Activated T-cell treated with anti-CD3 and anti-CD28 coated beads for 48 hours (primary cell): ENCODE results near the gene IRGQ.

Experiments
- DNase-seq: peaks from one replicate; pipeline ENCODE4 v3.0.0-alpha.2; 2020; ENCODE audit warnings: low read depth

IRGQ gene

DNA sequence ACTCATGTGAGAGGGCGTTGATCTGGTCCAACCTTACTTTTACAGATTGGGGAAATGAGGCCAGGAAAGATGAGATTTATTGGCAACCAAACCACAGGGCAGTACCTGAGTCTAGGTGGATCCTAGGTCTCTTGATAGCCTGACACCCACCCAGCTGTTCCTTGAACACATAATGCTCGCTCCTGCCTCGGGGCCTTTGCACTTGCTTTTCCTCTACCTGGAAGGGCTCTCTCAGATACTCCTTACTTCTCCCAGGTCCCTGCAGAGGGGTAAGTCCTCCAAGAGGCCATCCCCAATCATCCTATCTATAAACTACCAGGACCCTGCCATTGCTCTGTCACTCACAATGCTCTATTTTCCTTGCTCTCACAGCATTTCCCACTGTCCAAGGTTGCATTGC, 55.6 kb downstream of the IRGQ start:
- DNase-seq: no peak

DNA sequence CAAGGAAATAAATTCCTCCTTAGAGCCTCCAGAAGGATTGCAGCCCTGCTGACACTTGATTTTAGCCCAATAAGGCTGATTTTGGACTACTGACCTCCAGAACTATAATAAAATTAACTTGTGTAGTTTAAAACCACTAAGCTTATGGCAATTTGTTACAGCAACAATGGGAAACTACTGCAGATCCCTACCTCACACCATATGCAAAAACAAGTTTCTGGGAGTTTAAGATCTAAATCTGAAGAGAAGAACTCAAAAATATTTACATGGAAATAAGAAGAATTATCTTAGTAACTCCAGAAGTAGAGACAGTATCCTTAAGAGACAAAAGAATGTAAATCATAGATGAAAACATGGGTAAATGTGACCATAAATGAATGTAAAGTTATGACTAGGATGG, 57.0 kb downstream of the IRGQ start:
- no peak for DNase-seq

DNA sequence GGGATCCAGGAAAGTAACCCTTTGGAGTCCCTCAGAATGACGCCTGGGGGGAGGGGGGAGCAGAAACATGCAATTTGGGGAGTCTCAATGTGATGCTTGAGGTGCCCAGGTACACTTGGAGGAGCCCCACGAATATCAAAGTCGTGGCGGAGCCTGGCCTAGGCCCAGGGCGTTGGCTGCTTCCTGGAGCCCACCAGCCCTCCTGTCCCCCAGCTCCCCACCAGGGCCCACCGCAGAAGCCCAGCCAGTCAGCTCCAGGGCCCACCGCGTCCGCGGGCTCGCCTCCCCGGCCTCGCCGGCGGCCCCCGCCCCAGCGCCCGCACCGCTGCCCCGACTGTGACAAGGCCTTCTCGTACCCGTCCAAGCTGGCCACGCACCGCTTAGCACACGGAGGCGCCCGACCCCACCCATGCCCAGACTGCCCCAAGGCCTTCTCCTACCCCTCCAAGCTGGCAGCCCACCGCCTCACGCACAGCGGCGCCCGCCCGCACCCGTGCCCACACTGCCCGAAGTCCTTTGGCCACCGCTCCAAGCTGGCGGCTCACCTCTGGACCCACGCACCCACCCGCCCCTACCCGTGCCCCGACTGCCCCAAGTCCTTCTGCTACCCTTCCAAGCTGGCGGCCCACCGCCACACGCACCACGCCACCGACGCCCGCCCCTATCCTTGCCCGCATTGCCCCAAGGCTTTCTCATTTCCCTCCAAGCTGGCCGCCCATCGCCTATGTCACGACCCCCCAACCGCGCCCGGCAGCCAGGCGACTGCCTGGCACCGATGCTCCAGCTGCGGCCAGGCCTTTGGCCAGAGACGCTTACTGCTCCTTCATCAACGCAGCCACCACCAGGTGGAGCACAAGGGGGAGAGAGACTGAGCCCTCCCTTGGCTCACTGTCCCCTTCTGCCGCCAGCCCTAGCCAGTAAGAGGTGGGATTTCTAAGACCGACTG, 60.8 kb downstream of the IRGQ start:
- DNase-seq: no peak
